GM19099 (cell line): ENCODE measurements around the gene FOXQ1.

ENCODE experiments used
- POLR2A ChIP-seq: IDR thresholded peaks from 3 replicates; pipeline ENCODE4 v1.6.1; 2011; ENCODE audit warnings: low read depth; ENCODE audit not compliant: insufficient read length; ENCODE audit errors: extremely low read depth

The FOXQ1 gene

DNA sequence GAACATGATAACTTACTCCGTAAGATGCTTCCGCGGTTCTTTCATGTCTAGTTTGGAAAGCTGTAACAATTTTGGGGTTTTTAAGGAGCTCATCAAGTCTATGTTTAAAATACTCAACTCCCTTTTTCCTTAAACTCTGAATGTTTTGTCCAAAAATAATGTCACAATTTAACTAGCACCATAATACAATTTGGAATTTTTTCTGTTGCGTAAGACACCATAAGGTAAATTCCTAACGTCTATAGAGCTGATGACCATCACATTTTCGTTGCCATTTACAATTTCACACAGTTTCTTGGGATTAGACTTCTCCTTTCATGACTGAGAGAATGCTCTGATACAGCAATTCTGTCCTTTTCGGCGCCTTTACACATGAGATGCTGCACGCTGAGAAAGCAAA is 50.7 kb downstream of the FOXQ1 start:
- no peak for TF ChIP-seq POLR2A

DNA sequence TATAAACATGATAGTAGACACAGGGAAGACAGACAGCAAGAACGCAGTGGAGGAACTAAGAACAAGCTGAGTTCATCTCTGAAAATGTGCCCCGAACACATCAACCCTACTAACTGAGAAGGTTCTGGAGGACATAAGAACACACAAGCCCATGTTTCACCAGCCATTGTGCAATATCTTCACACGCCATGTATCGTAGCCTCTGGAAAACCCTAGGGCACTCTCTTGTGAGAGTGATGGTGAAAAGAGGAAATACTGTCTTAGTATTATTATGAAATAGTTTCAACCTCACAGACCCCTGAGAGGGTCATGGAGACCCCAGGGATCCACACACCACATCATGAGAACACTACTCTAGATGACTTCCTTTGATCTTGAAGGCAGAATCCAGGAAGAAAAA is 51.4 kb downstream of the FOXQ1 start:
- no peak for TF ChIP-seq POLR2A

DNA sequence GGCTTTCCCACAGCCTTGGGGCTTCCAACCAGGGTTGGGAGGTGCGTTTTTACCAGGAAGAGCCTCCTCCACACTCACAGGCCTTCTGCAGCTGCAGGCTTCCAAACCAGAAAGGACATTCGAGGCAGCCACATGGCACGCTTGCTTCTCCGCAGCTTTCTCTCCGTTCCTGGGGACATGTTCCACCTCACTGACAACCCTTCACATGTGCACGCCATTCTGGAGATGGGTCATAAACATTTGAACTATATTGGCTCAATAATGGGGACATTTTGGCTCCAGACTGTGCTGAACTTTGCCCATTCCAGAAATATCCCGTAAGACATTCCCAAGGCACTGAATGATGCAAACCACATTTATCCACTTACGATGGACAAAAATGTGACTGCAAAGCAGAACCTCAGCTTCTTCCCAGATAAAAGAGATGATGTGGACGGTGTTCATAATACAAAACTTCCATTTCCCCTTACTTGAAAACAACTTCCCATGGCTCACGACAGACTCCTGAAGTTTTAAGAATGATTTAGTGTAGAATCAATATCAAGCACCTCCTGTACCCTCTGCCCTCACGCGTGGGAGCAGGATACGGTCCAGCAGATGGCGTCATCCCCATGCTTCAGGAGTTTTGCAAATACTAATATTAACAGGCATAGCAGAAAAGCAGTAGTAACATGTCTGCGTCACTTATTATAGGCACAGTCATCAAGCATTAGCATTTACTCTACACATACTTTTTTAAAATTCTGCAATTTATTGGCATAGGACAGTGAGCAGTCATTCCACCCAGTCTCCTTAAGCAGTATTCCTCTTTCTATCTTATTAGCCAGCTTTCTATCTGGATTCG is 52.1 kb downstream of the FOXQ1 start:
- TF ChIP-seq POLR2A, result no peak
